ENCODE measurements around the gene LHPP.

DNA sequence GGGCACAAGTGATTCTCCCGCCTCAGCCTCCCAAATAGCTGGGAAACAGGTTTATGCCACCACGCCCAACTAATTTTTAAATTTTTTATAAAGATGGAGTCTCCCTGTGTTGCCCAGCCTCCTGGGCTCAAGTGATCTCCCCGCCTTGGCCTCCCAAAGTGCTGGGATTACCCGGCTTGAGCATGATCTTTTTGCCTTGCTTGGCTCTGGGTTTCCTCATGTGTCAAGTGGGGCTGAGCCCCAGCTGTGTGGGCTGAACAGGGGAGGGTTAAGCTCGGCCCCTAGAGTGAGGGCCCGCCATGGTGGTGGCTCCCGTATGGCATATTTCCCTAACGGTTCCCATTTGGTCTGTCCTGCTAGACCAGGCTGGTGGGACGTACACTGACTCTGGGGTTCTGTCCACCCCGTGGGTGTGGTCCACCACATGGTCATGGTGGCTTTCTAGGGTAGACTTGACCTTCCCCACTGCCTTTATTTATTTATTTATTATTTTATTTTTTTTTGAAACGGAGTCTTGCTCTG is 66.3 kb downstream of the LHPP start:
- no peak for TF ChIP-seq POLR2A (IDR thresholded peaks at IDR 0.05)
- TF ChIP-seq, protein P1, sequence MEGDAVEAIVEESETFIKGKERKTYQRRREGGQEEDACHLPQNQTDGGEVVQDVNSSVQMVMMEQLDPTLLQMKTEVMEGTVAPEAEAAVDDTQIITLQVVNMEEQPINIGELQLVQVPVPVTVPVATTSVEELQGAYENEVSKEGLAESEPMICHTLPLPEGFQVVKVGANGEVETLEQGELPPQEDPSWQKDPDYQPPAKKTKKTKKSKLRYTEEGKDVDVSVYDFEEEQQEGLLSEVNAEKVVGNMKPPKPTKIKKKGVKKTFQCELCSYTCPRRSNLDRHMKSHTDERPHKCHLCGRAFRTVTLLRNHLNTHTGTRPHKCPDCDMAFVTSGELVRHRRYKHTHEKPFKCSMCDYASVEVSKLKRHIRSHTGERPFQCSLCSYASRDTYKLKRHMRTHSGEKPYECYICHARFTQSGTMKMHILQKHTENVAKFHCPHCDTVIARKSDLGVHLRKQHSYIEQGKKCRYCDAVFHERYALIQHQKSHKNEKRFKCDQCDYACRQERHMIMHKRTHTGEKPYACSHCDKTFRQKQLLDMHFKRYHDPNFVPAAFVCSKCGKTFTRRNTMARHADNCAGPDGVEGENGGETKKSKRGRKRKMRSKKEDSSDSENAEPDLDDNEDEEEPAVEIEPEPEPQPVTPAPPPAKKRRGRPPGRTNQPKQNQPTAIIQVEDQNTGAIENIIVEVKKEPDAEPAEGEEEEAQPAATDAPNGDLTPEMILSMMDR (IDR thresholded peaks at IDR 0.05 in 8 of 11, conservative IDR thresholded peaks at IDR 0.05 in 3 of 11), result no peak

Data from spleen (tissue), 7 donors.